ENCODE data around the gene STXBP2.
A peak's percentile ranks its signal among the peaks of the same experiment; 100 is the strongest.

Gene STXBP2

DNA sequence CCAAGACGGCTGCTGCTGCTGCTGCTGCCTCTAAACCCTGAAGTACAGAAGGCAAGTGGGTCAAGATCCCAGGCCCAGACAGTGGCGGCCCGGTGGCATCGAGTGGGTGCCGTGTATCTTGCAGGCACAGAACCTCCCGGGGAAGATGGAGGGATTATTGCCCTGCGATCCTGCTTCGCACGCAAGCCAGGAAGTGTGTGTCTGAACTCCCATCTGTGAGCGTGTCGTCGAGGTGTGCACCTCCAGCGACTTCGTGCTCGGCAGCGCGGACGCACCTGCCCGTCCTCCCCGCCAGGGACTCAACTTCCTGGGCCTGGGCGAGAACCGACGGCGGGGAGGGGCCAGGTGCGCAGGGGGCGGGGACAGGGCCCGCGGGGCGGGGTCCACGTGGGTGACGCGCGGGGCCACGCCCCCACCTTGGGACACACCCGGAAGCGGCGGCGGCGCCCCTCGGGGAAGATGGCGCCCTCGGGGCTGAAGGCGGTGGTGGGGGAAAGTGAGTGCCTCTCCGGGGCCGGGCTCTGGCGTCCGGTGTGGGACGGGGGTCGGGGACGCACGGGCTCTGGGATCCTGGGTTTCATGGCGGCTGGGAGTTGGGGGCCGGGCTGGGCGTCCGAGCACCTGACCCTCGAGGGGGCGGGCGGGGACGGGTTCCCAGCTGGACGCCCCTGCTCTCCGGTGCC, at the start of gene STXBP2:
TSS of gene STXBP2 (plus strand) at position 420 of the 683 bp plus-strand sequence. CDS start at position 460, 40 bp downstream.
- peak; percentile 84 to 90 for DNase-seq (ENCODE audit: low read depth in 2 of 2)

DNA sequence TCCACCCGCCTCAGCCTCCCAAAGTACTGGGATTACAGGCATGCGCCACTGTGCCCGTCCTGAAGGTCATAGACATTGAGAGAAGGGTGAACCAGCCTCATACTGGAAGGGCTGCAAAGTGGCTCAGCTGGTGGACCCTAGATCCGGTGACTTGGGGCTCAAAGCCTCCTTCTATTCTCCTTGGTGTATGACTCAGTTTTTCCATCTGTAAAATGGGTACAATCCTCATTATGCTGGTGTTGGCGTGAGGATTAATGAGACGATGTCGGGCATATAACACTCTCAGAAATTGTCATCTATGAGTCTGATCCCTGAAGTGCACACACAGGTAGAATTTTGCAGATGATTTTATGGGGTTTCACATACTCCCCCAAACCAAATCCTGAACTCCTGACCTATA, 47.1 kb upstream of the STXBP2 start:
- DNase-seq (ENCODE audit: low read depth in 2 of 2), result no peak

DNA sequence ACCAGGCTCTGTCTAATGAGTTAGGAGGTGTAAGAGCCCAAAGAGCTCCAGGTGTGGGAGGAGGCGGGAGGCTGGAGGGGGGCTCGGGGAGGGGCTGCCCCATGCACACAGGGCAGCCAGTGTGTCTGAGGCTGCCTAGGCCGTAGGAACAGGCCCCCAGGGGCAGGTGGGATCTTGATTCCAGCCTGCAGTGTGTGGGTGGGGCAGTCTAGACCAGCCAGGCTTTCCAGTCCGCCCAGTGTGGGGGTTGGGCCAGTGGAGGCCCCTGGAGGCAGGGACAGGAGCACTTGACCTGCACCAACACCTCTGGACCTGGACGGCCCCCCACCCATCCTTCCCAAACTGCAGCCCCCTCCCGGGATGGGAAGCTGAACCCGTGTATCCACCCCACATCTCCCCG, 46.7 kb upstream of the STXBP2 start:
- DNase-seq (ENCODE audit: low read depth in 2 of 2), result no peak

DNA sequence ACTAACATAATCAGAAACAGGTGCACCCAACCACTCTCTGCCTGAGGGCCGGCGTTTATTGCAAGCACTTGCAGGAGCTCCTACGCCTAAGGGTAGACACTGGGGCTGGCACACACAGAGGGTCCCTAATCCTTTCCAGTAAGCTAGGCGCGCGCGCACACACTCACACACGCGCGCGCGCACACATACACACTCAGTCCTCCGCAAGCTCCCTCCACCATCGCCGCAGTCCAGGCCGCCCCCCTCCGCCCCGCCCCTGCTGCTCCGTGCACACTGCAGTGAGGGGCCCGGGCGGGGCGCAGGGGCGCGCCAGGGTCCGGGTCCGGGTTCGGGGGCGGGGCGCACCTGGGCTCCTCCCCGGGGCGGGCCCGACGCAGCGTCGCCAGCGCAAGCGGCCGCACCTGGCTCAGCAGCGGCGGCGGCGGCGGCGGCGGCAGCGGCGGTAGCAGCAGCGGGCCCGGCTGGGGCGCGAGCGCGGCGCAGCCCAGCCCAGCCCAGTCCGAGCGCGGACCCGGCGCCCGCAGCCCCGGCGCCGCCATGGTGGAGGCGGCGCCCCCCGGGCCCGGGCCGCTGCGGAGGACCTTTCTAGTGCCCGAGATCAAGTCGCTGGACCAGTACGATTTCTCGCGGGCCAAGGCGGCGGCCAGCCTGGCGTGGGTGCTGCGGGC, 41.3 kb upstream of the STXBP2 start, which contains the start of gene CAMSAP3:
TSS of gene CAMSAP3 (plus strand) at position 398 of the 668 bp plus-strand sequence. CDS start at position 538, 140 bp downstream.
- DNase-seq (ENCODE audit: low read depth in 2 of 2), result peak in 1 of 2 donors; percentile 31

DNA sequence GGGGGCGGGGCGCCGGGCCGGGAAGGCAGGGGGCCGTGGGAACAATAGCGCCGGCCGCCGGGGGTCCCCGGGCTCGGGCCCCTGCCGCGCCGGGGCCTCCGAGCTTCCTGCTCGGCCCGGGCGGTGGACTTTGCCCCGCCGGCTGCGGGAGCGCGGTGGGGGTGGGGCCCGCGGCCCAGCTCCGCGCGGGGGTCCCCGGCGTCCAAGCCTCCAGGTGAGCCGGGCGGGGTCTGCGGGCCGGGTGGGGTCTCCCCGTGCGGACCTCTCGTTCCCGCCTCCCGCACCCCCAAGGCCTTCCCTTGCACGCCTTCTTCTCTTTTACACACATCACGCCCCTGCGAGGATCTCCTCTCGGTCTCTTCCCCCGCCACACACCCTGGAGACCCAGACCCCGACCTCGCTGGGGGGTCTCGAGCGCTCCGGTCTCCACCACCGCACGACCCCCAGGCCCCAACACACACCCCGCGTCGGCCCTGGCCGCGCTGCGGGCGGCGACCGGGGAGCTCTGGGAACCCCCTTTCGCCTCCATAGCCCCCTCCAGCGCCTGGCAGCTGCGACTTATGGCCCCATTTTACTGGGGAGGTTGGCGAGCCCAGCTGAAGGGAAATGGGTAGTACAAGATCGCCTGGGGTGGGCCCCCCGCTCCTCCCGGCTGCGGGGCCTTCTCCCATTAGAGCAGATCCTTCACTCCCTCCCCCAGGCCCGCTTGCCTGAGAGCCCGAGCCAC, 40.5 kb upstream of the STXBP2 start:
- no peak for DNase-seq (ENCODE audit: low read depth in 2 of 2)

DNA sequence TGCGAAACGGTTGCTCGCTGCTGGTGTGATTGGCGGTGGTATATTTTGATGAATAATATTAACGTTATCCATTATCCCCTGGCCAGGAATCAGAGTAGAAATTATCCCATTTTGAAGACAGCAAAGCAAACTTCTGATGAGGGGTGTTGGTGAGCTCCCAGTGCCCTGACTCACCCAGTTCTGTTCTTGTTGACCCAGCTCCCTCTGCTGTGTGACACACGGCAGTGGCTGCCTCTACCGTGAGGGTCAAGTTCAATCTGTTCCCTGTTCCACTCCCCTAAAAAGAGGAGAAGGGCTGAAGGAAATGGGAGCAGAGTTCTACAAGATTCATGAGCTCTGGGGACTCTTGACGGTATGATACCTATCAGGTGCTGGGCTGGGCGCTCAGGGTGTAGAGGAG, 39.2 kb upstream of the STXBP2 start:
- no peak for DNase-seq (ENCODE audit: low read depth in 2 of 2)

DNA sequence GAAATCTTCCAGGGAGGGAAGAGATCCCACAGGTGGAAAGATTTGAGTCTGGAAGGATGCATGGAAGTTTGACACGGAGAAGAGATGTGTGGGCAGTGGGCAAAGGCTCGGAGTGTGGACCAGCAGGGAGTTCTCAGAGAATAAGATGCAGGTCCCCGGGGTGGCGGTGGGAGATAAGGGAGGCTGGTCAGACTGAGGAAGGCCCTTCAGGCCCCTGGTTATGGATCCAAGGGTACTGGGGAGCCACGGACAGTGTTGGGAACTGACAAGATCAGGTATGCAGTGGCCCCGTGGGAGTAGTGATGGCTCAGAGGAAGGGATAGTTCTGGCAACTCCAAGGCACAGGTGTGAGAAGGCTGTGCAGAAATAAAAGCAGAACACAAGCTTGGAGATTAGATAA, 38.7 kb upstream of the STXBP2 start:
- DNase-seq (ENCODE audit: low read depth in 2 of 2), result no peak

DNA sequence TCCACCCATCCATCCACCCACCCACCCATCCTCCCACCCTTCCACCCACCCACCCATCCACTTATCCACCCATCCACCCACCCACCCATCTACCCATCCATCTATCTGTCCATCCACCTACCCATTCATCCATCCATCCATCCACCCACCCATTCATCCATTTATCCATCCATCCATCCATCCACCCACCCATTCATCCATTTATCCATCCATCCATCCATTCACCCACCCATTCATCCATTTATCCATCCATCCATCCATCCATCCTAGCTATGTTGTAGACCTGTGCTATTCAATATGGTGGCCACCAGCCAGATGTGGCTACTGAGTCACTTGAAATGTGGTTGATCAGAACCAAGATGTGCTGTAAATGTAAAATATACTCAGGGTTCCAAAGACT, 36.2 kb upstream of the STXBP2 start:
- no peak for DNase-seq (ENCODE audit: low read depth in 2 of 2)

DNA sequence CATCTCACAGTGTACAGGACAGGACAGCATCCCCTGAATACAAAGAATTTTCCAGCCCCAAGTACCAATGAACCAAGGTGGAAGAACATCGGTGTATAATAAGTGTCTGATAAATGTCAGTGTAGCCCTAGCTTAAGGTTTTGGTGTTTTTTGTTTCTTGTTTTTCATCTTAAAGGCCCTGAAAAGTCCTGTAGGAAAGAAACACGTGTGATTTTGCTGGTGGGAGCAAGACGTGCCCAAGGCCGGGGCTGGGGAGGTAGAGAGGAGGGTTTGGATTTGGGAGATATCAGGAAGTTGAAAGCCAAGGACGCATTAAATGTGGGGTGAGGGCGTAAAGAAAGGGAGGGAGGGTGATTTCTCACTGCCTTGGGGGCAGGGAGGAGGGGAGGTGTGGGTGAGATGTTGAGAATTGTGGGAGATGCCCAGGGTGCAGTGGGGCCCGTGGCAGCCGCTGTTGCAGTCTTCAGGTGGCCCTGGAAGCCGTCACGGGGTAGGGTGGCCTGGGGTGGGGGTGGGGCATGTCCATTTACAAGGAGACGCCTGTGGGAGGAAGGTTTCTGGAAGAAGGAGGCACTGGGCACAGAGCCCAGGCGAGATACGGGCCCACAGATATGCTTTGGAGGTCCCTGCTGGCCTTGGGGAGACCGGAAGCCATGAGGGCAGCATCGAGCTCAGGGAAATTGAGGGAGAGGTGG, 34.5 kb upstream of the STXBP2 start:
- no peak for DNase-seq (ENCODE audit: low read depth in 2 of 2)

DNA sequence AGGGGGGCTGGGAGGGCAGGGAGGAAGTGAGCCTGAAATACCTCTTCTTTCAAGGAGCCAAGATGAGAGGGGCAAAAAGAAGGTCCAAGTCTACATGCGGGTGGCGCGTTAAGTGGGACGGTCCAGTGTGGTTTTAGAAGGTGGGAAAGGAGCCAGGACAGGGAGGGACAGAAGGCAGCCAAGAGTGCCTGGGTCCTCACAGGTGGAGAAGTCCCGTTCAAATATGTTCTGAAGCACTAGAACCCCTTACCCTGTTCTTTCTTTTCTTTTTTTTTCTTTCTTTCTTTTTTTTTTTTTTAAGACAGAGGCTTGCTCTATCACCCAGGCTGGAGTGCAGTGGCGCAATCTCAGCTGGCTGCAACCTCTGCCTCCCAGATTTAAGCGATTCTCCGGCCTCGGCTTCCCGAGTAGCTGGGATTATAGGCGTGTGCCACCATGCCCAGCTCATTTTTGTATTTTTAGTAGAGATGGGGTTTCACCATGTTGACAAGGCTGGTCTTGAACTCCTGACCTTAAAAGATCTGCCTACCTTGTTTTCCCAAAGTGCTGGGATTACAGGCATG, 33.9 kb upstream of the STXBP2 start:
- DNase-seq (ENCODE audit: low read depth in 2 of 2), result no peak

DNA sequence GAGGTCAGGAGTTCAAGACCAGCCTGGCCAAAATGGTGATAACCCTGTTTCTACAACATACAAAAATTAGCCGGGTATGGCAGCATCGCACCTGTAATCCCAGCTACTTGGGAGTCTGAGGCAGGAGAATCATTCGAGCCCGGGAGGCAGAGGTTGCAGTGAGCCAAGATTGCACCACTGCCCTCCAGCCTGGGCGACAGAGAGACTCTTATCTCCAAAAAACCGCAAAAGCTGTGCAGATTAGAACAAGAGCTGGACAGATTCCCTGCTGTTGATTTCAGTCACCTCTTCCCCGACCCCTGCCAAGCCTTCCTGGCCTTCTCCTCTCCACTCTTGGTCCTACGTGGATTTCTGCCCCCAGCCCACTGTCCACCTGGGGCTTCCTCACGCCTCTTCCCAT, 33.0 kb upstream of the STXBP2 start:
- no peak for DNase-seq (ENCODE audit: low read depth in 2 of 2)

DNA sequence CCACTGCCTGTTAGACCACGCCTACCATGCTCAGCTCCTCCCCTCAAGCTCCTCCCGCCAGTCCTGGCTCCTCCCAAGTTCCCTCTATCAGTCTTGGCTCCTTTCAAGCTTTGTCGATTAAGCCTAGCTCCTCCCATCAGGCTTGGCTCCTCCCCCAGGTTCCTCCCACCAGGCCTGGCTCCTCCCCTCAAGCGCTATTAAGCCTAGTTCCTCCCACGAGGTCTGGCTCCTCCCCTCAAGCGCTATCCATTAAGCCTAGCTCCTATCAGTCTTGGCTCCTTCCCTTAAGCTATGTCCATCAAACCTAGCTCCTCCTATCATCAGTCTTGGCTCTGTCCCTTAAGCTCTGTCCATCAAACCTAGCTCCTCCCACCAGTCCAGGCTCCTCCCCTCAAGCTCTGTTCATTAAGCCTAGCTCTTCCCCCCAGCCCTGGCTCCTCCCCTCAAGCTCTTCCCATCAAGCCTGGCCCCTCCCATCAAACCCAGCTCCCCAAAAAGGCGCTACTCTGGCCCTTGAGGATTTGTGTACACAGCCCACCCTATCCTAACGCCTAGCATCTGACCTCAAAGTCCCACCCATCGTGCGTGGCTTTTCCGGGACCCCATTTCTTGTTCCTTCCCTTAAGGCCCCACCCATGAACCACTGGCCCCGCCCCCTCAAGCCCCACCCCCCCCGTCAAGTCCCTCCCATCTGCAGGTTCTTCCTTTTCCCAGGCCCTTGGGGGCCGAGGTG, 31.3 kb upstream of the STXBP2 start:
- peak; percentile 20 to 33 for DNase-seq (ENCODE audit: low read depth in 2 of 2)

DNA sequence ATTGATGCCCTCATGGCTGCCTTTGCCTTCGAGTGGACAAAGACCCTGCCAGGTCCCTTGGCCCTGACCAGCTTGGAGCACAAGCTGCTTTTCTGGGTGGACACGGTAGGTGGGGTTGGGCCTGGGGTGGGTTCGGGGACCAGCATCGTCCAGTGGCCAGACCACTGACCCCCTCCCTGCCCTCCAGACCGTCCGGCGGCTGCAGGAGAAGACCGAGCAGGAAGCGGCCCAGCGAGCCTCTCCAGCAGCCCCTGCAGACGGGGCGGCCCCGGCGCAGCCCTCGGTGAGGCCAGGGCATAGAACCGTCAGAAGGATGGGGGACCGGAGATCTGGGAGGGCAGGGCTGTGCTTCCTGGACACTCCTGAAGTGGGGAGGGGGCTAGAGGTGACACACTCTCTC, 30.6 kb upstream of the STXBP2 start:
- DNase-seq (ENCODE audit: low read depth in 2 of 2), result no peak

DNA sequence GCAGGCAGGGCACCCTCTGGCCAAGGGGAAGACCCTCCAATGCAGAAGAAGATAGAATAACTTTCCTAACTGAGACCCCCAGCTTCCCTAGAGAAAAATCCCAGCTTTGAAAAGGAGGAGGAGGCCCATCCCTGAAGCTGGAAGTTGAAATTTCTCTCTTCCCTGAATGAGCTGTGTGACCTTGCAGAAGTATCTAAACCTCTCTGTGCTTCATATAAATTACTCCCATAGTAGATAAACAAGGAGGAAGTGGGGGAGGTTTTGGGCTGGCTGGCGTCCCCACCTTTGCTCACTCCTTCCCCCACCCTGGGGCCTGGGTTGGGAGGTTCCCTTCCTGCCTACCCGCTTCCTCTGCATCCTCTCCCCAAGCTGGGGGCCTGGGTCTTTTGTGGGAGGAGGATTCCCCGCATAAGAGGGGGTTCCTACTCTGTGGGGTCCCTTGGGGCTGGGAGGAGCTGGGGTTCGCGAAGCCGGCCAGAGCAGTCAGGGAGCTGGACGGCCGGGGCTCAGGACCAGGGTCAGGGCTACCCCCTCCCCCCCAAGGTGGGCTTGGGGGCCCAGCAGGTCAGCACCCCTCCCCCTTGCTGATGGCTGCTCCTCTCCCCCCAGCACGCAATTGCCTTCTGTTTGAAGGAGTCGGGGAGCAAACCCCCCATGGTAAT, 29.6 kb upstream of the STXBP2 start:
- no peak for DNase-seq (ENCODE audit: low read depth in 2 of 2)

DNA sequence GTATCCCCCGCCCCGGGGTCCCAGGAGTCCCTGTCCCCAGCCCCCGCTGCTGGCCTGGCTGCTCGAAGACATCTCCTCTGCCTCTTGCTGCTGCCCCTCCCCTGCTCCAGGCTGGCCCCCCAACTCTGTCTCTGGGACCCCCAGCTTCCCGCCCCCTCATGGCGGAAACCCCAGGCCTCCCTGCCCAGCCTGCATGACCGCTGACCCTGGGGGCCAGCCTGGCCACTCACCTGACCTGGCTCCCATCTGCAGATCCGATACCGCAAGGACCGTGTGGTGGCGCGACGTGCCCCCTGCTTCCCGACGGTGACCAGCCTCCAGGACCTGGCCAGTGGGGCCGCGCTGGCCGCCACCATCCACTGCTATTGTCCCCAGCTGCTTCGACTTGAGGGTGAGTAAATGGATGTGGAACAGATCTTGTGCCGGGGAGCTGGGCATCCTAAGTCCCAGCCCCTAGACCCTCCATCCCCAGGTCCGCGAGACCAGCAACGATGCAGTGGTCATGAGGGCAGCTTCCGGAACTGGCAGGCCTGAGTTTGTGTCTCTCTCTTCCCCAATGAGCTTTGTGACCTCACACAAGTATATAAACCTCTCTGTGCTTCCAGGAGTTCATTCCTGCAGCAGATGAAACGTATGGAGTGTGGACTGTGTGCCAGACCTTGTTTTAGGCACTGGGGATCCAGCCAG, 28.9 kb upstream of the STXBP2 start:
- DNase-seq (ENCODE audit: low read depth in 2 of 2), result no peak

DNA sequence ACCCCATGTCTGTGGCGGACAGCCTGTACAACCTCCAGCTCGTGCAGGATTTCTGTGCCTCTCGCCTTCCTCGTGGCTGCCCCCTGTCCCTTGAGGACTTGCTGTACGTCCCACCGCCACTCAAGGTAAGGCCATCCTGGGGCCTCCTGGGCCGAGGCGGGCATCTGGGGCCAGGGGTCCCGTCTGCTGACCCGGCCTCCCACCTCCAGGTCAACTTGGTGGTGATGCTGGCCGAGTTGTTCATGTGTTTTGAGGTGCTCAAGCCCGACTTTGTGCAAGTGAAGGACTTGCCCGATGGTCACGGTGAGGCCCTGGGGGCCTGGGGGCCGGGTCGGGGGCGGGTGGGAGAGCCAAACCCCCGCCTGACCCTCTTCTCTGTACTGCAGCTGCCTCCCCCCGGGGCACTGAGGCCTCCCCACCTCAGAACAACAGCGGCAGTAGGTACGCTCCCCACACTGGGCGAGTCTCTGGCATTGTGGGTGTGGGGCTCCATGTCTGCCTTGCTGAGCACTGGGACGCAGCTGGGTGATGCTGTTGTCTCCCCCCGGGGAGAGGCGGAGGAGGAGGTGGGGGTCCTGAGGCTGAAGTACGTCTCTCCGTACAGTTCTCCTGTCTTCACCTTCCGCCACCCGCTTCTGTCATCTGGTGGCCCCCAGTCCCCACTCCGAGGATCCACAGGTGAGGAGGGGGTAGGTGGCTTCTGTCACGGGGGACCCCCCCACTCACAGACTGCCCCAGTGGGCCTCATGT, 26.2 kb upstream of the STXBP2 start:
- no peak for DNase-seq (ENCODE audit: low read depth in 2 of 2)

DNA sequence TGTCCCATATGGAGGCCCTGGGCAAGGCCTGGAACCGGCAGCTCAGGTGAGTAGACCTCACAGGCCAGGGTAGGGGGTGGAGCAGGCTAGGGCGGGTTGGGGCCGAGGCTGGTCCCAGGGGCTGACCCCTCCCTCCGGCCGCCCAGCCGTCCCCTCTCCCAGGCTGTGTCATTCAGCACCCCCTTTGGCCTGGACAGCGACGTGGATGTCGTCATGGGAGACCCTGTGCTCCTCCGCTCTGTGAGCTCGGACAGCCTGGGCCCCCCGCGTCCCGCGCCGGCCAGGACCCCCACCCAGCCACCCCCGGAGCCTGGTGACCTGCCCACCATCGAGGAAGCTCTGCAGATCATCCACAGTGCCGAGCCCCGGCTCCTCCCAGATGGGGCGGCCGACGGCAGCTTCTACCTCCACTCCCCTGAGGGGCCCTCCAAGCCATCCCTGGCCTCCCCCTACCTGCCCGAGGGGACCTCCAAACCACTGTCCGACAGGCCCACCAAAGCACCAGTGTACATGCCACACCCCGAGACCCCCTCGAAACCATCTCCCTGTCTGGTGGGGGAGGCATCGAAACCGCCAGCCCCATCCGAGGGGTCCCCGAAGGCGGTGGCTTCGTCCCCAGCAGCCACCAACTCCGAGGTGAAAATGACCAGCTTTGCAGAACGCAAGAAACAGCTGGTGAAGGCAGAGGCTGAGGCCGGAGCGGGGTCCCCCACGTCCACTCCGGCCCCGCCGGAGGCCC, 25.2 kb upstream of the STXBP2 start:
- no peak for DNase-seq (ENCODE audit: low read depth in 2 of 2)

Data from stimulated activated CD4-positive, alpha-beta T cell treated with anti-CD3 and anti-CD28 coated beads, Interleukin-15, amount 100 ng/mL, for 48 hours (primary cell).